H9 (cell line): Measurements from ENCODE around the gene MARCHF10. TPM values are rescaled to one million over a fixed set of nuclear protein-coding genes. Genes with fewer than 3 reads are reported as not detected.

Source experiments
- DNase-seq: peaks from one replicate; pipeline ENCODE4 v3.0.0-alpha.2; 2017
- H2AFZ ChIP-seq: one replicate; pipeline ENCODE4 v1.6.1; 2013; ENCODE audit warnings: mild to moderate bottlenecking, low read length, control low read depth, moderate library complexity
- H2AK5ac ChIP-seq: 2 replicates; pipeline ENCODE4 v1.6.1; 2013; ENCODE audit warnings: low read length, control low read depth, mixed read lengths; ENCODE audit not compliant: insufficient read length
- H2BK120ac ChIP-seq: one replicate; pipeline ENCODE4 v1.6.1; 2013; ENCODE audit warnings: low read depth, mild to moderate bottlenecking, low read length, control low read depth, inconsistent platforms; ENCODE audit not compliant: poor library complexity, severe bottlenecking
- H2BK12ac ChIP-seq: 2 replicates; pipeline ENCODE4 v1.6.1; 2013; ENCODE audit warnings: low read length, control low read depth, mixed read lengths, low read depth; ENCODE audit not compliant: insufficient read length
- H2BK15ac ChIP-seq: 2 replicates; pipeline ENCODE4 v1.6.1; 2013; ENCODE audit warnings: low read depth, low read length, control low read depth
- H2BK20ac ChIP-seq: one replicate; pipeline ENCODE4 v1.6.1; 2013; ENCODE audit warnings: low read depth, mild to moderate bottlenecking, low read length, control low read depth, inconsistent platforms; ENCODE audit not compliant: poor library complexity, severe bottlenecking
- H2BK5ac ChIP-seq: 2 replicates; pipeline ENCODE4 v1.6.1; 2013; ENCODE audit warnings: low read length, control low read depth, mixed read lengths; ENCODE audit not compliant: insufficient read length
- H3K14ac ChIP-seq: 2 replicates; pipeline ENCODE4 v1.6.1; 2013; ENCODE audit warnings: low read length, control low read depth; ENCODE audit not compliant: insufficient read depth
- H3K18ac ChIP-seq: 2 replicates; pipeline ENCODE4 v1.6.1; 2013; ENCODE audit warnings: low read depth, mild to moderate bottlenecking, mixed read lengths, low read length, control low read depth; ENCODE audit not compliant: insufficient read length
- H3K23ac ChIP-seq: 2 replicates; pipeline ENCODE4 v1.6.1; 2013; ENCODE audit warnings: low read length, control low read depth, mixed read lengths, low read depth; ENCODE audit not compliant: insufficient read length
- H3K23me2 ChIP-seq: 2 replicates; pipeline ENCODE4 v1.6.1; 2013; ENCODE audit warnings: low read depth, mild to moderate bottlenecking, mixed read lengths, low read length, control low read depth; ENCODE audit not compliant: insufficient read length, poor library complexity, severe bottlenecking
- H3K27ac ChIP-seq: 2 replicates; pipeline ENCODE4 v1.5.1; 2013; ENCODE audit warnings: low read length, control low read depth, mixed read lengths, low read depth; ENCODE audit not compliant: insufficient read length
- H3K27me3 ChIP-seq: 2 replicates; pipeline ENCODE4 v1.6.1; 2013; ENCODE audit warnings: low read length, control low read depth, inconsistent platforms; ENCODE audit not compliant: insufficient read depth
- H3K4ac ChIP-seq: 2 replicates; pipeline ENCODE4 v1.6.1; 2013; ENCODE audit warnings: low read depth, mild to moderate bottlenecking, control low read depth, inconsistent platforms, low read length, moderate library complexity
- H3K4me1 ChIP-seq: 2 replicates; pipeline ENCODE4 v1.6.1; 2013; ENCODE audit warnings: low read length, control low read depth, inconsistent platforms; ENCODE audit not compliant: insufficient read depth
- H3K4me2 ChIP-seq: 2 replicates; pipeline ENCODE4 v1.6.1; 2013; ENCODE audit warnings: low read length, control low read depth, mixed read lengths; ENCODE audit not compliant: insufficient read length, insufficient read depth
- H3K56ac ChIP-seq: 2 replicates; pipeline ENCODE4 v1.6.1; 2013; ENCODE audit warnings: low read depth, mild to moderate bottlenecking, mixed read lengths, low read length, control low read depth; ENCODE audit not compliant: insufficient read length
- H3K79me1 ChIP-seq: 2 replicates; pipeline ENCODE4 v1.6.1; 2013; ENCODE audit warnings: low read depth, mild to moderate bottlenecking, moderate library complexity, low read length, control low read depth, inconsistent platforms; ENCODE audit not compliant: insufficient read depth, poor library complexity, severe bottlenecking
- H3K79me2 ChIP-seq: 2 replicates; pipeline ENCODE4 v1.6.1; 2013; ENCODE audit warnings: low read length, control low read depth, inconsistent platforms; ENCODE audit not compliant: insufficient read depth
- H3K9ac ChIP-seq: 2 replicates; pipeline ENCODE4 v1.6.1; 2013; ENCODE audit warnings: low read length, control low read depth, mixed read lengths; ENCODE audit not compliant: insufficient read length; ENCODE audit errors: extremely low read depth
- H3K9me3 ChIP-seq: one replicate; pipeline ENCODE4 v1.6.1; 2013; ENCODE audit warnings: low read depth, low read length, inconsistent platforms; ENCODE audit not compliant: control insufficient read depth
- H3T11ph ChIP-seq: one replicate; pipeline ENCODE4 v1.6.1; 2013; ENCODE audit warnings: mild to moderate bottlenecking, low read length, control low read depth, inconsistent platforms
- H4K20me1 ChIP-seq: one replicate; pipeline ENCODE4 v1.6.1; 2013; ENCODE audit not compliant: control insufficient read depth, insufficient read length, insufficient read depth
- H4K5ac ChIP-seq: 2 replicates; pipeline ENCODE4 v1.6.1; 2013; ENCODE audit warnings: low read depth, mild to moderate bottlenecking, mixed read lengths, low read length, control low read depth; ENCODE audit not compliant: insufficient read length
- H4K8ac ChIP-seq: replicated peaks from 2 replicates; pipeline ENCODE4 v1.6.1; 2013; ENCODE audit warnings: low read length, control low read depth, mixed read lengths, low read depth; ENCODE audit not compliant: insufficient read length
- H4K91ac ChIP-seq: 2 replicates; pipeline ENCODE4 v1.6.1; 2013; ENCODE audit warnings: low read depth, mild to moderate bottlenecking, moderate library complexity, mixed read lengths, low read length, control low read depth; ENCODE audit not compliant: insufficient read length
- H3K27ac Mint-ChIP-seq, 3 experiments: 2 replicates in 2 of 3; 3 replicates in 1 of 3; pipeline ENCODE4 v1.8.0; 2020 to 2021; ENCODE audit warnings: mixed read lengths in 3 of 3, mild to moderate bottlenecking in 1 of 3, moderate library complexity in 1 of 3
- H3K27me3 Mint-ChIP-seq: 2 replicates; pipeline ENCODE4 v1.8.0; 2021; ENCODE audit warnings: low read depth, mild to moderate bottlenecking, moderate library complexity, mixed read lengths
- H3K36me3 Mint-ChIP-seq, 3 experiments: 2 replicates in 2 of 3; 3 replicates in 1 of 3; pipeline ENCODE4 v1.8.0; 2020 to 2021; ENCODE audit warnings: low read depth in 3 of 3, mixed read lengths in 3 of 3; ENCODE audit not compliant: insufficient read depth in 1 of 3
- H3K4me1 Mint-ChIP-seq, 2 experiments: 2 replicates each; pipeline ENCODE4 v1.8.0; 2020; ENCODE audit warnings: mixed read lengths in 2 of 2
- H3K4me3 Mint-ChIP-seq, 2 experiments: 2 replicates in 1 of 2; 3 replicates in 1 of 2; pipeline ENCODE4 v1.8.0; 2020 to 2021; ENCODE audit warnings: mild to moderate bottlenecking in 2 of 2, mixed read lengths in 2 of 2, moderate library complexity in 1 of 2
- H3K9me3 Mint-ChIP-seq, 2 experiments: 2 replicates in 1 of 2; 3 replicates in 1 of 2; pipeline ENCODE4 v1.8.0; 2020; ENCODE audit warnings: mild to moderate bottlenecking in 2 of 2, mixed read lengths in 2 of 2, moderate library complexity in 1 of 2
- WGBS: extraction: QIAGEN DNeasy Blood & Tissue Kit; methylation state at CpG from one replicate; pipeline ENCODE4 v1.1.7; 2013; ENCODE audit warnings: missing lambda C conversion rate, low lambda C conversion rate, mixed read lengths; ENCODE audit not compliant: insufficient read length; ENCODE audit errors: extremely low coverage; 5-methylcytosine and 5-hydroxymethylcytosine counted together
- total RNA-seq: library from RNA; stranded (reverse); gene quantifications from 2 replicates; pipeline ENCODE4 v1.2.1, GENCODE V29; 2021
- TF ChIP-seq, protein P1 (sequence below): fragments of 200-600 bp; sonication (generic); conservative IDR thresholded peaks from 3 replicates; pipeline ENCODE4 v1.8.0; 2021; ENCODE audit warnings: antibody characterized with exemption, mild to moderate bottlenecking

The MARCHF10 gene
- total RNA-seq, 1 experiment from 2014 or later, result not detected

DNA sequence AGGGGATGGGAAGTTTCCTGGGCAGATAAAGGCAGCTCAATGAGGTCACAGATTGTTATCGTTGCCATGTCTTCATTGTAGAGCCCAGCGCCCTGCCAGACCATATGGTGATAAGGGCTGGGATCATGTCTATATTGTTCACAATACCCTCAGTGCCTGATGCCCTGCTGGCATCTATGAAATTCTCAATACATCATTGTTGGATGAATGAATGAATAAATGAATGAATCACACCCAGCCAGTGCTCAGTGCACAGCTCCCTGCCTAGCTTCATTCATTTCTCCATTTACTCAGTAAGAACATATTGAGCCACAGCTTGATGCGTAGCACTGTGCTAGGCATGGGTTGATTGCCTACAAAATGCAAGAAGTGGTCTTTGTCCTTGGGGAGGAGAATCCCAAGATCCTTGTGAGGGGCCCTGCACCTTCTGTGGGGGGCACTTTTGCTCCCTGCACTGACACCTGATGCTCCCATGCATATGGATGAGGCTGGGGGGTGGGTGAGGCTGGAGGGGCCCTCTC is 150.9 kb downstream of the MARCHF10 start:
- Histone ChIP-seq H2BK20ac (no peak overlapping the region), H3K27ac (no peak overlapping the region), H3K56ac (no peak overlapping the region), H4K5ac (no peak overlapping the region), H3K23ac (no peak overlapping the region), H3K9ac (no peak overlapping the region), H3T11ph (no peak overlapping the region), H2BK15ac (no peak overlapping the region), H3K79me1 (no peaks in the 10 kb centered on the region), H4K91ac (no peak overlapping the region), H3K79me2 (no peaks in the 10 kb centered on the region), H2AFZ (no peak overlapping the region), H3K27me3 (no peaks in the 10 kb centered on the region), H3K4me1 (no peaks in the 10 kb centered on the region; the same call in 1 of the 2 replicates), H3K4ac (no peak overlapping the region), H2BK12ac (no peak overlapping the region), H2BK5ac (no peak overlapping the region), H3K4me2 (no peak overlapping the region), H4K20me1 (no peaks in the 10 kb centered on the region), H3K18ac (no peak overlapping the region), H2AK5ac (no peak overlapping the region), H3K23me2 (peaks cover 9% of the 10 kb centered on the region), H4K8ac (no peak overlapping the region), H2BK120ac (no peak overlapping the region), H3K14ac (no peak overlapping the region), H3K9me3 (no peaks in the 10 kb centered on the region)
- no CpG with 5 or more reads among the region's 3 CpGs for WGBS
- peaks cover 9% of the 10 kb centered on the region in 2 experiments for H3K9me3 Mint-ChIP-seq
- peaks cover 8 to 22% of the 10 kb centered on the region in 2 experiments for H3K4me1 Mint-ChIP-seq
- H3K27ac Mint-ChIP-seq, result no peak overlapping the region; a peak in 1 of 7 replicates
- H3K36me3 Mint-ChIP-seq, result peaks cover 3 to 22% (median 12%) of the 10 kb centered on the region in 3 experiments
- TF ChIP-seq, protein P1, sequence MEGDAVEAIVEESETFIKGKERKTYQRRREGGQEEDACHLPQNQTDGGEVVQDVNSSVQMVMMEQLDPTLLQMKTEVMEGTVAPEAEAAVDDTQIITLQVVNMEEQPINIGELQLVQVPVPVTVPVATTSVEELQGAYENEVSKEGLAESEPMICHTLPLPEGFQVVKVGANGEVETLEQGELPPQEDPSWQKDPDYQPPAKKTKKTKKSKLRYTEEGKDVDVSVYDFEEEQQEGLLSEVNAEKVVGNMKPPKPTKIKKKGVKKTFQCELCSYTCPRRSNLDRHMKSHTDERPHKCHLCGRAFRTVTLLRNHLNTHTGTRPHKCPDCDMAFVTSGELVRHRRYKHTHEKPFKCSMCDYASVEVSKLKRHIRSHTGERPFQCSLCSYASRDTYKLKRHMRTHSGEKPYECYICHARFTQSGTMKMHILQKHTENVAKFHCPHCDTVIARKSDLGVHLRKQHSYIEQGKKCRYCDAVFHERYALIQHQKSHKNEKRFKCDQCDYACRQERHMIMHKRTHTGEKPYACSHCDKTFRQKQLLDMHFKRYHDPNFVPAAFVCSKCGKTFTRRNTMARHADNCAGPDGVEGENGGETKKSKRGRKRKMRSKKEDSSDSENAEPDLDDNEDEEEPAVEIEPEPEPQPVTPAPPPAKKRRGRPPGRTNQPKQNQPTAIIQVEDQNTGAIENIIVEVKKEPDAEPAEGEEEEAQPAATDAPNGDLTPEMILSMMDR, result no peak
- no peak overlapping the region for H3K4me3 Mint-ChIP-seq
- no peak for DNase-seq
- H3K27me3 Mint-ChIP-seq, result peaks cover 4% of the 10 kb centered on the region
